ENCODE results near the gene KIF14. TPM values are rescaled to one million over a fixed set of nuclear protein-coding genes. Genes with fewer than 3 reads are reported as not detected.
A peak's percentile ranks its signal among the peaks of the same experiment; 100 is the strongest.

KIF14 gene
- total RNA-seq (2014; rRNA removed; shearing (Covaris generic)), result 29.4 and 34.3 TPM in 2 replicates
- polyA plus RNA-seq (2014; cell fraction: nucleus; rRNA removed), result 25.5 and 36.2 TPM in 2 replicates

GRCh38 chr1:200620273-200621131 lies at the start of gene KIF14:
TSS of gene KIF14 (minus strand) at chr1:200620751. CDS start at chr1:200618723, 2,028 bp downstream.
- DNase-seq (ENCODE audit: extremely low read depth, low read depth), result peak; percentile 93

GRCh38 chr1:200669314-200670241 lies 49.0 kb upstream of the KIF14 start, which contains the start of gene DDX59:
TSS of gene DDX59 (minus strand) at chr1:200669907. CDS start at chr1:200666740, 3,167 bp downstream.
- DNase-seq (ENCODE audit: extremely low read depth, low read depth), result peak; percentile 99

DNA sequence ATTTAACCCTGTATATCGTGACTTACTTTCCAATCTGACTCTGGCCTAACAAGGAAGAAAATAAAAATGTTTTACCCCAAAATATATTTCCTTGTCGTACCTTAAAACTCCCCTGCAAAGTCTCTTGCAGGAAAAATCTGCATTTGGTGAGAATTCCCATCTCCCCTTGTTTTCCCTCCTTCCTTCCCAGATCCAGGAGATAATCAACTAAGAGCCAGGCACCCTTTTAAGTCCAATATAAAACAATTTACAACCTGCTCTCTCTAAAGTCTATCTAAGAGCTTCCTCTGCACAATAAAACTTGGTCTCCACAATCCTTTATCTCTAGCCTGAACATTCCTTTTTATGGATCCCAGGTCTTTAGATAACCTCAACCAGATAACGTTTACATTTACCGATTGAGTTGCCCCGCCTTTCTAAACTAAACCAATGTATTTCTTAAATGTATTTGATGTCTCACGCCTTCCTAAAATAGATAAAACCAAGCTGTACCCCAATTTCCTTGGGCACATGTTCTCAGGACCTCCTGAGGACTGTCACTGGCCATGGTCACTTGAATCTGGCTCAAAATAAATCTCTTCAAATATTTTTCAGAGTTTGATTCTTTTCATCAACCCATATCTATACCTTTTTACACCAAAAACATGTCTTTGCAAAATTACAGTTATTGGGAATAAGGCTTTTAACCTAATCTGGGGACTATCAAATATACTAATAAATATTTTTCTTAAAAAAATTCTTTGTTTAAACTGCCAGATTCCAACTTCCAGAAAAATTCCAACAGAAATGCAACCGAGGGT lies 48.2 kb upstream of the KIF14 start:
- no peak for DNase-seq (ENCODE audit: extremely low read depth, low read depth)

DNA sequence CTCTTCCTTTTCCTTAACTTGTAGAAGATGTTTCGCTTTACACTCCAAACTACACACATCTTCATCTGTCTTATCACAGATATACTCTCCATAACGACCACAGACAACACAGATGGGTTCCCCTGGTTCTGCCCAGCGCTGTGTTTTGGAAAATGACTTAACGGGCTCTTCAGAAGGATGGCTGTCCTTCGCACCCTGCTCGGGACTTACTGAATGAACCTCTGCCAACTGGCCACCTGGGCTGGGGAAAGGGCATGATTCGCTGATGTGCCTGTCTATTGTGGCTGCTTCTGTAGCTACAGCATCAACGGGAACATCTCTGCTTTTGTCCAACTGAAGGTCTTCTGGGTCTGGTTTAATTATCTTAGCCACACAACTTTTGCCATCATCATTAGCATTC lies 45.8 kb upstream of the KIF14 start:
- DNase-seq (ENCODE audit: extremely low read depth, low read depth), result no peak

GRCh38 chr1:200665861-200666260 lies 45.3 kb upstream of the KIF14 start:
- no peak for DNase-seq (ENCODE audit: extremely low read depth, low read depth)

- no peak for DNase-seq (ENCODE audit: extremely low read depth, low read depth)
Measured at GRCh38 chr1:200660719-200661118, 40.2 kb upstream of the KIF14 start.

DNA sequence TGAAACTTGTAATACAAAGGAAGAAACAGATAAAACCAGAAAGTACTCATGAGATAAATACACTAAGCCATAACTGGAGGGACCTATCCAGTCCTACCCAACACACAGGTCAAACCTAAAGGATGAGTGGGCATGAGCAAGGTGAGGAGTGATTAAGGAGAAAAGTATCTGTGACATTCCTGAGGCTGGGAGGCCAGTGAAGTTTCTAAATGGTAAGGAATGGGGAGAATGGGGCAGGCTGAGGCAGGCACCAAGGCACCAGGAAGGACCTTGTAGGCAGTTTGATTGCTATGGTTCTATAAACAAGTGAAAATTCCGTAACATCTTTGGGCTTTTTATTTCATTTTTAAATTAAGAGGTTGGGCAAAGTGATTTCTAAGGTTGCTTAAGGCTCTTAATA lies 38.7 kb upstream of the KIF14 start:
- no peak for DNase-seq (ENCODE audit: extremely low read depth, low read depth)

DNA sequence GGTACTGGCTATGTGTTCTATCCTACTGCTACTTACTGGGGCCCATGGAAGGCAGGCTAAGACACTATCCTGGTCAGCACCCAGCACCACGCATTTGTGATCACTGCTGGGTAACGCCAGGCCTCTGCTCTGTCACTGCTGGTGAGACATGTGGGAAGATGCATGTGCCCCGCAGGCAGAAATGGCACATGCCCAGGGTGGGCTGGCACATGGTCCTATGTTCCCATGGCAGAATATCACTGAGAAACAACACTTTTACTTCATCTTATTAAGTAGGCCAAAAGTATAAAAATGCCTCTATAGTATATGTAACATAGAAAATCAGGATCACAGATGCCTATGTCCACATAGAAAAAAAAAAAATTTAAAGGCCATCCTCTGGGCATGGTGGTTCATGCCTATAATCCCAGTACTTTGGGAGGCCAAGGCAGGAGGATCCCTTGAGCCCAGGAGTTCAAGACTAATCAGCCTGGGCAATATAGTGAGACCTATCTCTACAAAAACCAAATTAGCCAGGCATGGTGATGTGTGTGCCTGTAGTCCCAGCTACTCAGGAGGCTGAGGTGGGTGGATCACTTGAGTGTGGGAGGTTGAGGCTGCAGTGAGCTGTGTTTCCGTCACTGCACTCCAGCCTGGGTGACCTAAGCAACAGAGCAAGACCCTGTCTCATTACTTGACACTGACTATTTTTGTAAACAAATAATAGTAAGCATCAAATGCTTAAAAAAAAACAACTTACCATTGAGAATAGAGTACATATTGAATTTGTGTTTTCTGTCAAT lies 37.7 kb upstream of the KIF14 start:
- no peak for DNase-seq (ENCODE audit: extremely low read depth, low read depth)

DNA sequence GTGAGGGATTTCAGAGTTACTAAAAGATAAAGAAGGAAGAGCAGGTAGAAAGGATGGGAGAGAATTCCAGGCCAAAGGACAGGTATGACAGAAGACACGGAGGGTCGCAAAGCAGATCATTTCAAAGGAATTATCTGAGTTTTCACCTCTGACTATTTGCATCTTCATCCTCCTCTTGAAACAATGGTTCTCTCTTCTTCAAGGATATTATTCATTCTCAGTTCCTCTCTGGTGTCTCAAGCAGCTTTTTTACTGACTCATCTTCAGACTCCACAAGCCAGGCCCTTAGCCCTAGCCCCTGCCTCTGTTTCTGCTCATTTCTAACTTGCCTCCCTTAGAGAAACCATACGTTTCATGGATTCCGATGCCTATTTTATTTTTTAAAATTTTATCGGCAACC lies 34.1 kb upstream of the KIF14 start:
- DNase-seq (ENCODE audit: extremely low read depth, low read depth), result no peak

DNA sequence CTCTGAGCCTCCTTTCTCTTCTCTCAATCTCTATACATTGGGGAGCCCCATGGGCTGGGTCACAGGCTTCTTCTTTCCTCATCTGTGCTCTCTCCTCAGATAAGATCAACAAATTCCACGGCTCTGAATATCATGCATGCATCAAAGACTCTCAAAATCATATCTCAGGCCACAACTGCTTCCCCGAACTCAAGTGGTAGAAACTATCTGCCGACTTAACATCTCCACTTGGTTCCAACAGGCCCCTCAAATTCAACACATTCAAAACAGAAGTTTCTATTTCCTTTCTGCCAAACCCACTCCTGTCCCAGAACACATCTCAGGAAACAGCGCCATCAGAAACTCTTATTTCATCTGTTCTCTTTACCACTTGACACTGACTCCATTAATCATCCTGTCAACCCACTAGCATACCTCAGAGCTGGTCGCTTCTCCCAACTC lies 32.5 kb upstream of the KIF14 start:
- no peak for DNase-seq (ENCODE audit: extremely low read depth, low read depth)

DNA sequence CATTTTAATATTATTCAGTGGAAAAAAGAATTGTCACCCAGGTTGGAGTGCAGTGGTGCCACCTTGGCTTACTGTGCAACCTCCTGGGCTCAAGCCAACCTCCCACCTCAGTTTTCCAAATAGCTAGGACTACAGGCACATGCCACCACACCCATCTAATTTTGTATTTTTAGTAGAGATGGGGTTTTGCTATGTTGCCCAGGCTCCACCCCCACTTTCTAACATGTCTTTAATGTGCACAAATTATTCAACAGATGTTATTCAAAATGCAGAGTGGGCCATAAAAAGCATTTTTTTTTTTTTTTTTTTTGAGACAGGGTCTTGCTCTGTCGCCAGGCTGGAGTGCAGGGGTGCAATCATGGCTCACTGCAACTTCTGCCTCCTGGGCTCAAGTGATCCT lies 31.8 kb upstream of the KIF14 start:
- DNase-seq (ENCODE audit: extremely low read depth, low read depth), result no peak

- DNase-seq (ENCODE audit: extremely low read depth, low read depth), result no peak
Measured at GRCh38 chr1:200646515-200646914, 26.0 kb upstream of the KIF14 start.

DNA sequence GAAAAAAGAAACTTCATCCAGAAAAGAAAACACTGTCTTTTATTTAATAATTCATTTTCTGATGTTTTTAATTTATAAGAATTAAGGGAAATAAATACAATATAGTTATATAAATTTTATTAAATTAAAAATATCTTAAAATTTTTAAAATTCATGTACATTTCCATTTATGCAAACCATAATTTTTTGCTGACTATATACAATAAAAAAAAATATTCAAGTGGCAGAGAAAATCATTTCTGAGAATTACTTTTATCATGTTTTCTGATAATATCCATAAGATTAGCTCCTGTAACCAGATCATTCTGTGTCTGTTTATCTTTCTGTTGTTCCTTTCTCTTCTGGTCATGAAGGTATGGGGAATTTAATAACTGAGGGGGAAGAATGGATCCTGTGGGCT lies 23.5 kb upstream of the KIF14 start:
- no peak for DNase-seq (ENCODE audit: extremely low read depth, low read depth)

DNA sequence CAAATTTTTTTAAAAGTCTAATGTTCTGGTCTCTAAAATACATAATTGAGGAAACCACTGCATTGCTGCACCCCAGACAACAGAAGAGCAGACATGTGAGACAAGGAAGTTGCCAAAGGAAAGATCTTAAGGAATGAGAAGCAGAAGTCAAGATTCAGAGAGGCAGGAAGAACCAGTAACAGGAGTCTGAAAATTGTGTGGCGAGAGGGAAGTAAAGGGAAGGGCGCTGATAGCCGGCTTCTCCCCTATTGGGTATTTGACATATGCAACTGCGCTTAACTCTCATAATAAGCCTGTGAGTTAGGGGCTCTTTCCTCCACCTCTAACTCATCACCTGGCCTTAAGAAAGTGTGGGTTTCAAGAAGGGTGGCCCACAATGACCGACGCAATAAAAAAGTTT lies 21.9 kb upstream of the KIF14 start:
- no peak for DNase-seq (ENCODE audit: extremely low read depth, low read depth)

DNA sequence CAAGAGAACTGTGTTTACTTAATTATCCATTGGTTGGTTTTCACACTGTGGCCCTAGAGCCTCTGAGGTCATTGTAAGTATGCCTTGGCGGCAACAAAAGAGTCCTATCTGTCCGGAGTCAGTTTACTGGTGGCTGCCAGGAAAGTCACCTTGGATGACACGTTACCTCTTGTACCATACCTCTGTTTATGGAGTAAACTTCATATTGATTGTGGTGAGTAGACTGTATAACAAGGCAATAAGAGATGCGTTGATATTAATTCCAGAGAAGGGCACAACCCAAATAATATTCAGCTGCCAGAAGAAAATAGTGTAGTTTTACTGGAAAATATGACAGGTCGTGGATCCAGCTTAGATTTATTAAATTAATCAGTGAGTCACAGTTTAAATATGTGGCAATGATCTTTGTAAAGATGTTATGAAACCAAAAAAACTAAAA lies 20.4 kb upstream of the KIF14 start:
- peak; percentile 64 for DNase-seq (ENCODE audit: extremely low read depth, low read depth)

- no peak for DNase-seq (ENCODE audit: extremely low read depth, low read depth)
Measured at GRCh38 chr1:200640373-200640962, 19.9 kb upstream of the KIF14 start.

DNA sequence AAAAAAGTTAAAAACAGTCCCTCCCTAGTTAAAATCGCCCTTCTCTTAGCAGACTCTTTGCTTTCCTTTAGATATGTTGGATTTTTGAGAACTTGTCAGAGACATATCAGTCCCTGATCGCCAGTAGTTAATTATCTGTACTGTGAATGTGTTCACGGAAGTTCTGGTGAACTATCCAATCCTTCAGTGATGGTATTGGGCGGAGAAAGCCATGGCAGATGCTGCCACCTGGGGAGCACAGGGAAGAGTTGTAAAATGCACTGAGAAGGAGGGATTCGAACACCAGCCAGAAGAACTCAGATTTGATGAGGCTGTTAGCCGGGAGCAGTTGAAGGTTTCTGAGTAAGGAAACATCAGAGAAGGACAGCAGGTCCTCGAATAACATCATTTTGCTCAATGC lies 17.5 kb upstream of the KIF14 start:
- no peak for DNase-seq (ENCODE audit: extremely low read depth, low read depth)

DNA sequence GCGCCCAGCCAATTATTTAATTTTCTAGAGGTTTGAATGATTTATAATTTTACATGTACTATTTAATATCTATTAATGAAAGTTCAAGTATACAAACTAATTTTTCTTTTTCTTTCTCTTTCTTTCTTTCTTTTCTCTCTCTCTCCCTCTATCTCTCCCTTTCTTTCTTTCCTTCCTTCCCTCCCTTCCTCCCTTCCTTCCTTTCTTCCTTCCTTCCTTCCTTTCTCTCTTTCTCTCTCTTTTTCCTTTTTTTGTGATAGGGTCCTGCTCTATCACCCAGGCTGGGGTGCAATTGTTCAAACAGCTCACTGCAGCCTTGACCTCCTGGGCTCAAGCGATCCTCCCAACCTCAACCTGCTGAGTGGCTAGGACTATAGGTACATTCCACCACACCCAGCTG lies 16.1 kb upstream of the KIF14 start:
- no peak for DNase-seq (ENCODE audit: extremely low read depth, low read depth)

All from NCI-H460 (cell line).